DND-41 (cell line): Measurements from ENCODE around the gene WDR41.

ENCODE experiments used
- CTCF ChIP-seq: IDR thresholded peaks from 2 replicates; pipeline ENCODE4 v1.5.1; 2012; ENCODE audit warnings: borderline replicate concordance, low read length, moderate library complexity, mild to moderate bottlenecking; ENCODE audit not compliant: poor library complexity, severe bottlenecking; ENCODE audit errors: extremely low read depth
- EZH2 ChIP-seq: IDR thresholded peaks from 3 replicates; pipeline ENCODE4 v1.6.1; 2012; ENCODE audit warnings: borderline replicate concordance, low read depth, mild to moderate bottlenecking, moderate library complexity, low read length, inconsistent platforms; ENCODE audit not compliant: severe bottlenecking

- TF ChIP-seq CTCF = no peak
- TF ChIP-seq EZH2 = no peak
Measured at GRCh38 chr5:77418162-77418561, 74.0 kb downstream of the WDR41 start.
